HepG2 (cell line): Measurements from ENCODE around the gene CD46. TPM values are rescaled to one million over a fixed set of nuclear protein-coding genes. Genes with fewer than 3 reads are reported as not detected.

Experiments used
- AHDC1 ChIP-seq: sonication (generic); formaldehyde crosslinking; IDR thresholded peaks from 2 replicates; pipeline ENCODE4 v1.5.1; 2020; ENCODE audit warnings: mild to moderate bottlenecking, missing genetic modification reagents, borderline replicate concordance
- ATF3 ChIP-seq: sonication (generic); formaldehyde crosslinking; IDR thresholded peaks from 2 replicates; pipeline ENCODE4 v1.4.0; 2020; ENCODE audit warnings: missing genetic modification reagents
- DBP ChIP-seq: sonication (generic); formaldehyde crosslinking; IDR thresholded peaks from 2 replicates; pipeline ENCODE4 v1.4.0; 2020; ENCODE audit warnings: missing genetic modification reagents; ENCODE audit errors: not compliant biosample characterization
- FOXM1 ChIP-seq: sonication (generic); formaldehyde crosslinking; IDR thresholded peaks from 2 replicates; pipeline ENCODE4 v1.5.0; 2020; ENCODE audit warnings: missing genetic modification reagents
- HNF4G ChIP-seq, 2 experiments: sonication (generic) in 1 of 2; formaldehyde crosslinking in 1 of 2; IDR thresholded peaks; 2 replicates each; pipeline versions ENCODE4 v1.4.0 to v1.6.1; 2011 to 2020; ENCODE audit warnings: borderline replicate concordance in 2 of 2, low read depth in 2 of 2, mild to moderate bottlenecking in 2 of 2, low read length in 1 of 2, missing genetic modification reagents in 1 of 2, moderate library complexity in 1 of 2
- HOXA3 ChIP-seq: sonication (generic); formaldehyde crosslinking; IDR thresholded peaks from 2 replicates; pipeline ENCODE4 v1.5.0; 2020; ENCODE audit warnings: missing genetic modification reagents
- KLF6 ChIP-seq: IDR thresholded peaks from 2 replicates; pipeline ENCODE4 v1.8.0; 2016; ENCODE audit warnings: missing biosample characterization, missing genetic modification reagents
- NBN ChIP-seq: fragments of 450-650 bp; conservative IDR thresholded peaks from 2 replicates; pipeline ENCODE4 v1.6.1; 2017
- NFE2 ChIP-seq: sonication (generic); formaldehyde crosslinking; IDR thresholded peaks from 2 replicates; pipeline ENCODE4 v1.4.0; 2020; ENCODE audit warnings: missing genetic modification reagents
- NR2C2 ChIP-seq: sonication (generic); formaldehyde crosslinking; IDR thresholded peaks from 2 replicates; pipeline ENCODE4 v1.4.0; 2020; ENCODE audit warnings: missing genetic modification reagents, mild to moderate bottlenecking, moderate library complexity, borderline replicate concordance
- RFXANK ChIP-seq: IDR thresholded peaks from 2 replicates; pipeline ENCODE4 v1.6.1; 2016
- SAP130 ChIP-seq: IDR thresholded peaks from 2 replicates; pipeline ENCODE4 v1.6.1; 2016; ENCODE audit warnings: low read depth
- SUZ12 ChIP-seq: fragments of 150-350 bp; IDR thresholded peaks from 2 replicates; pipeline ENCODE4 v1.6.1; 2014; ENCODE audit warnings: low read depth, low read length
- ZBTB7A ChIP-seq: sonication (generic); formaldehyde crosslinking; IDR thresholded peaks from 2 replicates; pipeline ENCODE4 v1.8.0; 2022; ENCODE audit warnings: mild to moderate bottlenecking, missing genetic modification reagents
- ZNF614 ChIP-seq: IDR thresholded peaks from 2 replicates; pipeline ENCODE4 v1.6.1; 2018; ENCODE audit warnings: missing biosample characterization, missing genetic modification reagents, inconsistent platforms, borderline replicate concordance
- polyA plus RNA-seq, 8 experiments: library from polyadenylated mRNA; depleted of rRNA in 3 of 8; stranded (reverse) in 7 of 8; unstranded in 1 of 8; fragments of >200 nt; fragmentation: Illumina TruSeq in 4 of 8; extraction: Trizol in 4 of 8; gene quantifications; 2 replicates each; pipeline versions ENCODE4 v1.2.1 to v1.2.3, GENCODE V29; 2011 to 2016; ENCODE audit warnings: low read depth in 4 of 8, missing spikeins in 1 of 8, mixed read lengths in 1 of 8; ENCODE audit not compliant: insufficient read depth in 1 of 8
- total RNA-seq, 5 experiments: library from RNA; depleted of rRNA; stranded (reverse); fragments of >200 nt; fragmentation: Illumina TruSeq; extraction: Trizol; gene quantifications; 2 replicates each; pipeline ENCODE4 v1.2.3, GENCODE V29; 2016; ENCODE audit warnings: low read depth in 1 of 5
- TF ChIP-seq, protein P1 (sequence below): sonication (generic); formaldehyde crosslinking; IDR thresholded peaks from 2 replicates; pipeline ENCODE4 v1.4.0; 2020; ENCODE audit warnings: missing genetic modification reagents

CD46 gene
- total and polyA plus RNA-seq, 2 of the 13 experiments (the other 11 are each of a cell fraction or from before 2014, with no cell fraction given), result 130 to 277 TPM

GRCh38 chr1:207826557-207827487, 75.0 kb downstream of the CD46 start (continued):
- no peak; the same call in 1 of the 2 replicates for TF ChIP-seq AHDC1
- TF ChIP-seq KLF6 (CRISPR knock-in tag), result no peak
- TF ChIP-seq NFE2 (CRISPR knock-in tag), result no peak
- no peak for TF ChIP-seq DBP (CRISPR knock-in tag)
- no peak; the same call in 1 of the 2 replicates for TF ChIP-seq HOXA3 (CRISPR knock-in tag)
- peak; percentile 65; the same call in 1 of the 2 replicates for TF ChIP-seq SAP130 (CRISPR knock-in tag)
- no peak for TF ChIP-seq RFXANK (CRISPR knock-in tag)
- no peak for TF ChIP-seq FOXM1
- no peak for TF ChIP-seq SUZ12
- TF ChIP-seq, protein P1, sequence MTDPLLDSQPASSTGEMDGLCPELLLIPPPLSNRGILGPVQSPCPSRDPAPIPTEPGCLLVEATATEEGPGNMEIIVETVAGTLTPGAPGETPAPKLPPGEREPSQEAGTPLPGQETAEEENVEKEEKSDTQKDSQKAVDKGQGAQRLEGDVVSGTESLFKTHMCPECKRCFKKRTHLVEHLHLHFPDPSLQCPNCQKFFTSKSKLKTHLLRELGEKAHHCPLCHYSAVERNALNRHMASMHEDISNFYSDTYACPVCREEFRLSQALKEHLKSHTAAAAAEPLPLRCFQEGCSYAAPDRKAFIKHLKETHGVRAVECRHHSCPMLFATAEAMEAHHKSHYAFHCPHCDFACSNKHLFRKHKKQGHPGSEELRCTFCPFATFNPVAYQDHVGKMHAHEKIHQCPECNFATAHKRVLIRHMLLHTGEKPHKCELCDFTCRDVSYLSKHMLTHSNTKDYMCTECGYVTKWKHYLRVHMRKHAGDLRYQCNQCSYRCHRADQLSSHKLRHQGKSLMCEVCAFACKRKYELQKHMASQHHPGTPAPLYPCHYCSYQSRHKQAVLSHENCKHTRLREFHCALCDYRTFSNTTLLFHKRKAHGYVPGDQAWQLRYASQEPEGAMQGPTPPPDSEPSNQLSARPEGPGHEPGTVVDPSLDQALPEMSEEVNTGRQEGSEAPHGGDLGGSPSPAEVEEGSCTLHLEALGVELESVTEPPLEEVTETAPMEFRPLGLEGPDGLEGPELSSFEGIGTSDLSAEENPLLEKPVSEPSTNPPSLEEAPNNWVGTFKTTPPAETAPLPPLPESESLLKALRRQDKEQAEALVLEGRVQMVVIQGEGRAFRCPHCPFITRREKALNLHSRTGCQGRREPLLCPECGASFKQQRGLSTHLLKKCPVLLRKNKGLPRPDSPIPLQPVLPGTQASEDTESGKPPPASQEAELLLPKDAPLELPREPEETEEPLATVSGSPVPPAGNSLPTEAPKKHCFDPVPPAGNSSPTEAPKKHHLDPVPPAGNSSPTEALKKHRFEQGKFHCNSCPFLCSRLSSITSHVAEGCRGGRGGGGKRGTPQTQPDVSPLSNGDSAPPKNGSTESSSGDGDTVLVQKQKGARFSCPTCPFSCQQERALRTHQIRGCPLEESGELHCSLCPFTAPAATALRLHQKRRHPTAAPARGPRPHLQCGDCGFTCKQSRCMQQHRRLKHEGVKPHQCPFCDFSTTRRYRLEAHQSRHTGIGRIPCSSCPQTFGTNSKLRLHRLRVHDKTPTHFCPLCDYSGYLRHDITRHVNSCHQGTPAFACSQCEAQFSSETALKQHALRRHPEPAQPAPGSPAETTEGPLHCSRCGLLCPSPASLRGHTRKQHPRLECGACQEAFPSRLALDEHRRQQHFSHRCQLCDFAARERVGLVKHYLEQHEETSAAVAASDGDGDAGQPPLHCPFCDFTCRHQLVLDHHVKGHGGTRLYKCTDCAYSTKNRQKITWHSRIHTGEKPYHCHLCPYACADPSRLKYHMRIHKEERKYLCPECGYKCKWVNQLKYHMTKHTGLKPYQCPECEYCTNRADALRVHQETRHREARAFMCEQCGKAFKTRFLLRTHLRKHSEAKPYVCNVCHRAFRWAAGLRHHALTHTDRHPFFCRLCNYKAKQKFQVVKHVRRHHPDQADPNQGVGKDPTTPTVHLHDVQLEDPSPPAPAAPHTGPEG (CRISPR knock-in tag), result no peak
- peak; percentile 71 for TF ChIP-seq HNF4G (IDR thresholded peaks at IDR 0.05; ENCODE audit: borderline replicate concordance, low read depth, low read length)
- no peak for TF ChIP-seq HNF4G (CRISPR knock-in tag; IDR thresholded peaks at IDR 0.05; ENCODE audit: borderline replicate concordance, low read depth)
- no peak for TF ChIP-seq ATF3 (CRISPR knock-in tag)
- no peak for TF ChIP-seq ZNF614
- TF ChIP-seq NR2C2, result peak; percentile 76; the same call in 1 of the 2 replicates
- no peak for TF ChIP-seq NBN
- no peak for TF ChIP-seq ZBTB7A (CRISPR knock-in tag)
